Daoy (cell line): Measurements from ENCODE around the gene TRIM62. TPM values are rescaled to one million over a fixed set of nuclear protein-coding genes. Genes with fewer than 3 reads are reported as not detected.

ENCODE experiments used
- DNase-seq: peaks from one replicate; pipeline ENCODE4 v3.0.0-alpha.2; 2015; ENCODE audit warnings: low read depth
- total RNA-seq: library from RNA; depleted of rRNA; stranded (reverse); fragments of >200 nt; shearing (Covaris generic); gene quantifications from 2 replicates; pipeline ENCODE4 v1.2.3, GENCODE V29; 2014

The TRIM62 gene
- total RNA-seq, 1 experiment from 2014 or later = 5.4 TPM

DNA sequence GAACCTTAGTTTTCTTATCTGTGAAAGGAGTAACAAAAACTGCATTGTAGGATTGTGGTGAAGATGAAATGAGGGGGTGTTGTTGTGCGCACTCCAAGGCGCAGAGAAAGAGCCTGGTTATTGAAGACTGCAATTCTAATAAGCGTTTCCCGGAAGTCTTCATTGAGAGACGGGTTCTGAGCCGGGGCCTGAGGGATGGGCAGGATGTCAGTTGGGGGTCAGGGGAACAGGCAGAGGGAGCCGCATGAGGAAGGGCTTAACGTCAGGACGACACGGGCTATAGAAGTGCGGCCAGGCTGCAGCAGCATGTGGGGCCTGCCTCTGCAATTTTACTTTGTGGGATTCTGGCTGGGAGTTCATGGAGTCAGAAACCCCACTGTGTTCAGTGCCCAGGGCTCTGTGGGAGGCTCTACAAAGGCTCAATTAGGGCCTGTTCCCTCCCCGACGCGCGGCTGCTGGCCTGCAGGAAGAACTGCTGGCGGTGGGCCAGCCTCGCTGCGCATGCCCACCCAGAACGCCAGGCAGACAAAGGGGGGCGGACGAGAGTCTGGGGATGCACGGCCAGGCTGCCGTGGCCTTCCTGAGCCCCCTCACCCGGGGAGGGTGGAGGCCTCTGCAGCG is 20.7 kb downstream of the TRIM62 start:
- DNase-seq = peak; percentile 73

DNA sequence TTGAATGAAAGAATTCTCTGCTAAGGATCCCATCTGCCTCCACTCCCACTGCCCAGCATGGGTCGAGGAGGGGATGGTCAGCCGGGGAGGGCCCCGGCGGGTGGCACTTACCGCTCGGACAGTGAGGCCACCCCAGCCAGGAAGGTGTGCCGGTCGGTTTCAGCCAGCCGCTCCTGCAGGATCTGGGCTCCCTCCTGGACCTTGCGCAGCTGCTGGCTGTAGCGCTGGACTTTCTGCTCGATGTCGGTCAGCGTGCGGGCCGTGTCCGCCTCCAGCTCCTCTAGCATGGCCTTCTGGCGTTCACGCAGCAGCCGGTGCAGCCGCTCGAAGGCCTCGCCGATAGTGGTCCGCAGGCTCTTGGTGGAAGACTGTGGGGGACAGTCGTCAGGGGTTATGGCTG is 22.3 kb downstream of the TRIM62 start:
- no peak for DNase-seq

DNA sequence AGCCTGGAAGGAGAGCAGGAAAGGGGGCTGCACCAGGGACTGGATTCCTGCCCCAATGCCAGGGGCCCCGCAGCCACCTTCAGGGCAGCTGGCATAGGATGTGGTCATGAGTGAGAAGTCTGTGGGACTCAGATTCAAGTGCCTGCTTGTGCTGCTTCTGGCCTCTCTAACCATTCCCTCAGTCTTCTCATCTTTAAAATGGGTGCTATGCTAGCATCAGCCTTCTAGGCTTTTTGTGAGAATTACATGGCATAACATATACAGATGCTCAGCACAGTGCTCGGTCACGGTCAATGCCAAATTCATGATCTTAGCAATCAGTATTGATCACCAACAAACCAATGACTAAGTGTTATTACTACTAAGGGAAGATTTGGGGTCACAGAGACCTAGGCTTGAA is 23.5 kb downstream of the TRIM62 start:
- no peak for DNase-seq

DNA sequence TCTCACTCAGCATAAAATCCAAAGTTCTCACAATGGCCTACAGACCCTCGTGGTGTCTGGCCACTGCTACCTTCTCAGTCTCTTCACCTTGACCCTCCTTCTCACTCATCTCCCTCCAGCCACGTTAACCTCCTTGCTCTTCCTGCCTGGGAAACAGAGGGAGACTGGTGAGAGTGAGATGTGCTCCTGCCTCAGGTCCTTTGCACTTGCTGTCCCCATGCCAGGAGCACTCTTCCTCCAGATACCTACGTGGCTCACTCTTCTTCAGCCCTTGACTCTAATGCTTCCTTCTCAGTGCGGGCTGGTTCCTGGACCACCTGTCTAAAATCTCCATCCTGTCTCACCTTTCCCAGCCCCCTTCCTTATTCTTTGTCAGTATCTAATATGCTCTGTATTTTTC is 24.7 kb downstream of the TRIM62 start:
- DNase-seq = no peak

DNA sequence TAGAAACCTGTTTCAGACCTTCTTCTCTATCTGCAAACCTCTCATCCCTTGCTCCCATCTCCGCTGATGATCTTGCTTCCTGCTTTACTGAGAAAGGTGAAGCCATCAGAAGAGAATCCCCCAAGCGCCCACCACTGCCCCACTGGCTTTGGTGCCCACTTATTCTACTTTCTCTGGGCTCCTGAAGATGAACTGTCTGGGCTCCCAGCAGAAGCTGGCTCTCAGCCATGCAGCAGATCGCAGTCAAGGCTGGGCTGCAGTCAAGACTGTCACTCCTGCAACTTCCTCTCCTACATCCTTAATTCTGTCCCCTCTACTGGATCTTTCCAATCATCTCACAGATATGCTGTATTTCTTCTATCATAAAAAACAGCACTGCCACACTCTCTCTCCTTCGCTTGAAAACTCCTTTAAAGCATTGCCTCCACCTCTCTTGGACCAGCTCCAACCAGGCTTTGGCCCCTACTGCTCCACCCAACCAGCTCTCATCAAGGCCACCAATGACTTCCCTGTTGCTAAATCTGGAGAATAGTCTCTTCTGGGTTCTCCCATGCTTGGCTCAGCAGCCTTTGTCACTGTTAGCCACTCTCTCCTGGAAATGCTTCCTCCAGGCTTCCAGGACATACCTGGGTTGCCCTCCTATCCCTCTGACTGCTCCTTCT is 25.8 kb downstream of the TRIM62 start:
- no peak for DNase-seq

DNA sequence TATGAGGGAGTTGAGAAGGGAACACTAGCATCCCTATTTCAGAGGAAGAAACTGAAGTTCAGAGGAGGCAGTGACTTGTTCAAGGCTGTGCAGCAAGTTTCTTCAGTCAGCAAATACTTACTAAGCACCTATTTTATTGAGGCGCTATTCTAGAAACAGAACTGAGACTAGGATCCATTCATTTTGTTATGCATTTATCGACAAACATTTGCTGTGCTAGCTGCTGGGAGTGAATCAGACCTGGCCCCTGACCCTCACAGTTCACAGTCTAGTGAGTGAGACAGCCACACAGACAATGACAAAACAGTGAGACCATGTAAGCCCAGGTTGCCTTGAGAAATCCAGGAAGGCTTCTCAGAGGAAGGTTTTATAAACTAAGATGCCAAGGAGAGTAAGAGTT is 28.2 kb downstream of the TRIM62 start:
- DNase-seq = no peak

DNA sequence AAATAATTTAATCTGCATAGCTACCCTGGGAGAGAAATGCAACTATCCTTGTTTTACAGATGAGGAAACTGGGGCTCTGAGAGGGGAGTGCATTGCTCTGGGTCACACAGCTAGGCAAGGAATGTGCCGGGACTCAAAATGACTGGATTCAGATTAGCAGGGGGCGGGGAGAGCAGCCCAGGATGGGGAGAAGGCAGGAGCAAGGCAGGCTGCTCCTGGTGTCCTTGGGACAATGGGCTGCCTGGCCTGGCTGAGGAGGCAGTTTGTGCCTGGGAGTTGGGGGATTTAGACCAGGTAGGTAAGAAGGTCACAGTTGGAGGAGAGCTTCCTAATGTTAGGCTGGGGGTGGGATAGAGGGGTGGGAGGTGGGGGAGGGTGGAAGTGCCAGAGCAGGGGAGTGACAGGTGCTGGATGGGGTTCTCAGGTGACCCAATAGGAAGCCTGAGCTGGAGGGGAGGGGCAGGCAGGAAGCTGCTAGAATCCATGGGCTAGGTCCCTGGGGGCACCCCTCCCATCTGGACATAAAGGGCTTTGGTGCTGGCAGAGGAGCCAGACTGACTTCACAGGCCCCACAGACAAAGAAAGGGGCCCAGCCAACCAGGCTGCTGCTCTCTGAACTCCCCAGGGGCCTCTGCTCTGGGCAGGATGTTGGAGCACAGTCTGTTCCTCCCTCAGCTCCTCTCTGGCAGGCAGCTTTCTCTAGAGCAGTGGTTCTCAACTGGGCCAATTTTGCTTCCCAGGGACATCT is 29.0 kb downstream of the TRIM62 start:
- no peak for DNase-seq

DNA sequence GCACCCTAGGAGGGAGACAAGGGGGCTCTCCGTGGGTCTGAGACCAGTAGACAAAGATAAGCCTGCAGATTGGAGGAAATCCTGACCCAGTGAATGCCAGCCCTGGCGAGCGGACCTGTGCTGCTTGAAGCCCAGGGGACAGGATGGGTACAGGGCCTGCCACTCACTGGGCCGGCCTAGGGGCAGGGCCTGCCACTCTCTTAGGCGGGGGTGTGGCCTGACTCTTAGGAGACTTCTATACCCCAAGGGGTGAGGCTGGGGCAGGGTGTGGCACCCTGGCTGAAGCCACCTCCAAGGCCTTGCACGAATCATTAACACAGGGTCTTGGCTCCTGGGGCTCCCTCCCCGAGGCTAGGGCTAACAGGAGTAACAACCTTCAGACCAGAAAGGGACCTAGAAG is 30.7 kb downstream of the TRIM62 start:
- DNase-seq = no peak

DNA sequence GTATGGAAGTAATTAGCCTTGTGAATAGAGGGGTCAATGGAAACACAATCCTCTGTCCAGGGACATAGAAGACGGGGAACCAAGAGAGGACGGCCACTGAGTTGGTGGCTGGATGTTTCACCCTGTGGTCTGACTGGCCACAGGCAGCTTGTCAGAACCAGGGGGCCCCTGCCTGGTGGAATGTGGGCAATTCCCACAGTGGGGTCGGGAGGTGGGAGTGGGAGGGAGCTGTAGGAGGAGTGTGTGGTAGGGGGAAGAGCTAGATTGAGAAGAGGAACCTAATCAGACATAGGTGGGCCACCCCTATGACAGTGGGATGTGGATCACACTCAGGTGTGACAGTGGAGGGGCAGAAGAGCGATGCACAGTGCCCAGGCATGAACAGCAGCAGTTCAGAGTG is 31.3 kb downstream of the TRIM62 start:
- DNase-seq = no peak

DNA sequence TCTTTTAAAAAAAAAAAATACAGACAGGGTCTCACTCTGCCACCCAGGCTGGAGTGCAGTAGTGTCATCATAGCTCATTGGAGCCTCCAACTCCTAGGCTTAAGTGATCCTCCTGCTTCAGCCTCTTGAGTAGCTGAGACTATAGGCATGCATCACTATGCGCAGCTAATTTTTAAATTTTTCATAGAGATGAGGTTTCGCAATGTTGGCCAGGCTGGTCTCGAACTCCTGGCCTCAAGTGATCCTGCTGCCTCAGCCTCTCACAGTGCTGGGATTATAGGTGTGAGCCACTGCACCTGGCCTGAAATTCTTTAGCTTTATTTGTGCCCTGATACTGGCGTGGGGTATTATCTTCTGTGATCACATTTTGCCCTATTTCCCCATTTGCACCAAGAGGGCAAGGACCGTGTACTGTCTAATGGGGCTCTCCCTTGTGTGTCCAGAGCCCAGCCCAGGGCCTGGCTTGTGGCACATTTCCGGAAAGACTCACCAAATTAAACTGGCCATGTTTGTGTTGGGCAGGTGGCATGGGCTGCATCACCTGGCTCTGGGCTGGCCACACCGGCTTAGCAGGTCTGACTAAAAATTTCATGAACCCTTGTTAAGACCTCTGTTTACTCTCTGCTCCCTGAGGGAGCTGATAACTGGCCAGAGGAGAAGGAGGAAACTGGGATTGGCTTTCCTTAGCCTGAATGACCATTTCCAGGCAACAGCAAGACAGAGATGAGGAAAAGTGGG is 32.2 kb downstream of the TRIM62 start:
- DNase-seq = no peak

DNA sequence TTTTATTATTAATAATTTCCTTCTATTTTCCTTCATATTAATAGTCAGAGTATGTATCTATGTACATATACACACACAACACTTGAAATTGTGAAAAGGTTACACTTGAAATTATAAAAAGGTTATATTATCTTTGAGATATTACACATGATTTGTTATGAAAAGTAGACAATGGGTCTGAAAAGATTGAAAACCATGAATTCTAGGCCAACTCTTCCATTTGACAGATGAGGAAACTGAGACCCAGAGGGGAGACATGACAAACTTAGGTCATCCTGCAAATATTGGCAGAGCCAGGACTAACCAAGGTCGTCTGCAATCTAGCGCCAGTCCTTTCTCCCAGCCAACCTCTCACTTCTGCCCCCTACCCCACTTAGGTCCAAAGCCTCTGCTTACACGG is 33.2 kb downstream of the TRIM62 start:
- DNase-seq = no peak

DNA sequence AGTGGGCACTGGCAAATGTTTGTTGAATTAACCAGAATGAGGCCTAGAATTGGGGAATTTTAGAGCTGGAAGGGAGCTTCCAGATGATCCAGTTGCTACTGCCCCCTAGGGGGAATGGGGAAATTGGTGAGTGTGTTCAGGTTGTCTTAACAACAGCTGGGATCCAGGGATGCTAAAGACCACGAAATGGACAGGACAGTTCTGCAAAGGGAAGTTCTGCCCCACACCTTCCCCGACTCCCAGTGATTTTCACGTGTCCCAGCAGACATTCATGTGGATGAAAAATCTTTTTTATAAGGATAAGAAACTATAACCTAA is 33.9 kb downstream of the TRIM62 start:
- peak; percentile 37 for DNase-seq

DNA sequence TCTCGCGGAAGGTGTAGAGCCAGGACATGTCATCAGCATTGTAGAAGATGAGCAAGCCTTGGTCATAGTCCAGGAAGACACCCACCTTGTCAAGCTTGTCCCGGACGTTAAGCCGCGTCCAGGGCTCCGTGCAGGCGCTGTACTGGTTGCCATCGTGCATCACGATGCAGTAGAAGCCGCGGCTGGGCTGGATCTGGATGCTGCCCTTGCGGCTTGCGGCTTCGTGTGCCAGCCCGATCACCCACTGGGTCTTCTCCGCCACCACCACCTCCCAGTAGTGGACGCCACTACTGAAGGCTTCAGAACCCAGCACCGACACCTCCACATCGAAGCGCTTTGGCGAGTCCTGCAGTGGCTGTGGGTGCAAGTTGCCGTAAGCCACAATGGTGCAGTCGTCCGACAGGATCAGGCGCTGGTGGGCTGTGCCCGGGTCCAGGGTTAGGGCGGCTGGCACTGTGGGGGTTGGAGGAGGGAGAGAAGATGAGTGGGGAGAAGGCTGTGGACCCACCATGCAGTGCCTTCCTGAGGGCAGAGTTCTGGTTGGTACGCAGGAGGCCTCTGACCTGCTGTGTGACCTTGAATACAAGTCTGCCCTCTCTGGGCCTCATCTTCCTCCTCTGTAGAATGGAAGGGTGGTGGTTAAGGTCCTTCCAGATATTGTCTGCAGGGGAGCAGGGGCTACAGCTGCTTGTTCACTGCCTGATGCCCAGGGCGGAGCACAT is 34.4 kb downstream of the TRIM62 start:
- DNase-seq = no peak

DNA sequence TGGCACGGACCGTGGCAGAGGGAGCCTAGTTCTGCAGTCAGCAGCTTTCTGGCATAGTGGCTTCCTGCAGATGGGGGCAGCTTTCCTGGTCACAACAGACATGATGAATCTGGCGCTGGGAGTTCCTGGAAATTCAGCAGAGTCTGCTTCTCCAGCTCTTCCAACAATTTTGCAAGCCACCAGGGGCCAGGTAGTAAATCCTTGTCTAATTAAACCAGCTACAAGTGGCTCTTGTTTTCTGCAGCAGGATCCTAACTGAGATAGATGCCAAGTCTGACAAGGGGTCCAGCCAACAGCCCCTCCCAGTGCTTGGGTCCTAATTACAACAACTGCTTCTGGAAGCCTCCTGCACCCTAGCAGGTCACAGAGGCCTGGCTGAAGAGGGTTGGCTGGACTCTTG is 35.8 kb downstream of the TRIM62 start:
- no peak for DNase-seq

DNA sequence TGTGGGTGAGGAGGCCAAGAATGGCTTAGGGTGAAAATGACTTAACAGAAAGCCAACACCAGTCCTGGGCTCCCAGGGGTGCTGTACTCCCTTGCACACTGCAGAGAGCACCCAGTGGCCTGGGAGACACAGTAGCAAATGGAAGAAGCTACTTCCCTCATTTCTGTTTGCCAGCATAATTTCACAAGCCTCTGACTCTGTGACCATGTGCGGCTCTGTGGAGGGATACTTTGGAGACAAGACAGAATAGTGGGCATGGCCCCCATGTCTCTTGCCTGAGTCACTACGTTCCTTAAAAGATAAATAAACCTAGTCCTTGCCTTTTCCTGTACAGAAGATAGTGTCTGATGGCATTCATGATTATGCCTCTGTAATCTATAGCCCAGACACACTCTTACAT is 38.1 kb downstream of the TRIM62 start:
- DNase-seq = peak; percentile 80

DNA sequence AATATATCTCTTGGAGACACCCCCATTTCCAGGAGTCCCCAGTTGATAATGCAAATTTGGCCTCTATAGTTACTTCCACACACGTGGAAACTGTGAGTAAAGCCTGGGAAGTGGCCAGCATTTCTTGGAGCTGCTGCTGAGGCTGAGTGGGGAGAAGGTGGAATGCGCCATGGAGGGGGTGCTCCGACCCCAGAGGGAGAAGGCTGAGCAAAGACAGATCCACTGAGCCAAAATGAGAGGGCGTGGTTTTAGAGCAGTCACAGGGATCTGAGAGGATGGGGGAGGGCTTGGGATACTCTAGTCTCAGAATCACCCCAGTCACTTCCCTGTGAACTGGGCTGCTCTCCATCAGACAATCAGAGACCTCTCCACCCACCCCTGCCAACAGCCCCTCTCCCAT is 38.7 kb downstream of the TRIM62 start:
- peak; percentile 44 for DNase-seq

DNA sequence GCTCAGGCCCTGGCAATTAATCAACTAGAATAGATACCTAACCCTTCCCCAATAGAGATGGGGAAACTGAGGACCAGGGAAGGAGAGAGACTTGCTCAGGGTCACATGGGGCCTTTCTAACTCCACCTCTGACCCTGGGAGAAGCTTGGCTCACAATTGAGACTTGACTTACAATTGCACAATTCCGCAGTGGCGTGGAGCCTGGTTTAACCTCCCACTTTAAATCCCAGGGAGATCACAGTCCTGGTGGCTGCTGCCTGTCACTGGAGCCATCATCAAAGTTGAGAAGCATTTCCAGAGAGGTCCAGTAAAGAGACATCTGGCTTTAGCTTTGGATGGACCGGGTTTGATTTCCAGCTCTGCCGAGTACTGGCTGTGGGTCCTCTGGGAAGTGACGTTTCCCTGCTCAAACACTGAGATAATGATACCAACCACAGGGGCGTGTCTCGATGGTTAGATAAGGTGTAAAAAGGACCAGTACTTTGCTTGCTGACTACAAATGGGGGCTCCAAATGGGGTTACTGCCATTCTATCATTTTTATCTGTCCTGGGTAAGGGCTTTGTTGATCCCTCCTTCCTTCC is 39.3 kb downstream of the TRIM62 start:
- peak; percentile 55 for DNase-seq

DNA sequence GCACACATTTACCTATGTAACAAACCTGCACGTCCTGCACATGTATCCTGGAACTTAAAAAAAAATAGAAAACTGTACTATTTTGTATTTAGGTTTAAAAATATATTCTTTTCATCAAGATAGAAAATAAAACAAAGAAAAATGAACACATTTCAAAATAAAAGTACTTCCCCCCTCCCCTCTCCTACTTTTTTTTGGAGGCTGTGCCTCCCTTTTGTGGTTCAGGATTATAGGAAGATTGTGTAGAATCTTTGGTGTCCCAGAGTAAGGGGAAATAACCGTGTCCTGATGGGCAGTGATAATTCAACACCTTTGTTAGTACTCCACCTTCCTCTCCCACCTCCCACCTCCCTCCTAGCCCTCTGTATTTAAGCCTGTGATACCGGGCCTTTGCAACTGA is 40.1 kb downstream of the TRIM62 start:
- DNase-seq = no peak

DNA sequence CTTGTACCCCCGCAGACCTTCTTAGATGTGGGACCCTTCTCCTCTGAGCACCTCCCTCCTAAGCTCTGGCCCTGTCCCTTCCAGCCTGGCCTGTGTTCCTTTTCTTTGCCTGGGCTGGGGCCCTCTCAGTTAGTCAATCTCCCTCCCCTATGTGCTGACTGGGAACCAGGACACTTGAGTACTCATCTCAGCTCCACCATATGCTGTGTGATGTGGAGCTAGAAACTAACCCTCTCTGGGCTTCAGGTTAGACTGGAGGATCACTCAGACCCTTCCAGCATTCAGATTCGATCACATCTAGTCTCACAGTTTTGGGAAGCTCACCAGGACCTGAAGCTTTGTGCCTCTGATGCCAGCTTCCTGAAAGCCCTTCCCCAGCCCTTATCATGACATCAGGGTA is 40.6 kb downstream of the TRIM62 start:
- no peak for DNase-seq

DNA sequence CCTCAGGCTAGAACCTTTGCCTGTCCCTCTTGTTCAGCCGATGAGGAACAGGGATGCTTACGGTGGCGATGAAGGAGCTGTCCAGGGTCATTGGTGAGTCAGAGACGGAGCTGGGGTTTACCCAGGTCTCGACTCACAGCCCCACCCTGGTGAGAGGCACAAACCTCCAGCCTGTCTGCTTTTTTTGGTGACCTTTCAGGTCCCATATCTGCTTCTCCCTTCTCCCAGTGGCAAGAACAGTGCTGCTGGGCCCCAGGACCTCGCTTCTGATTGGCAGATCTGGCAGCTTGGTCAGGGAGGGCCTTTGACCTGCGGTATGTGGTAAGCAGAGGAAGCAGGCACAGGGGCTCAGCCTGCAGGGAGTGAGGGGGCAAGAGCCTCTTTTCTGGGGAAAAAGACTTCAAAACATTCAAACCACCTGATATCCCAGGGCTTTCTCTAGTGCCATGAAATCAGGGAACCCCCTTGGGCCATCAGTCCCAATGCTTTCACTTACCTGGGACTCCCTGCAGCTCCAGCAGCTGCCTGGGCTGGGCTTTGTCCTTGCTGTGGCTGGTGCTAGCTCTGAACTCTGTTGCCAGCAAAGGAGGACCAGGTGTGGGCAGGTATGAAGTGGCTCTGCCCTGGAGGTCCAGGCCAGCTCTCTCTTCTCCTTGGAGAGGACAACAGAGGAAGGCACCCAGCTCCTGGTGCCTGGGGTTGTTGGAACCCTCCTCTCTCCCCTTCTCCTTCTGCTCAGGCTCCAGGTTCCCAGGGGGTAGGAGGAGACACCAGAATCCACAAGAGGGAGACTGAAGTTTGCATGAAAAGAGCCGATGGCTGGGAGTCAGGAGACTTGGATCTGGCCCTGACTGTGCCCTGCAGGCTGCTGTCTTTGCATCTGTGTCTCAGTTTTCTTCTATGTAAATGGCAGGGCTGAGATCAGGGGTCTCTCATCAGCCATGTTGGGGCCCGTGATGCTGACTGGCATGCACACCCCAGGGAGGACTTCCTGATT is 41.4 kb downstream of the TRIM62 start:
- peak; percentile 66 for DNase-seq
